ENCODE results near the gene PPM1H.
"Not testable (repeated sequence)": the region's sequence is repeated elsewhere in the genome, so short reads cannot be mapped to it uniquely, and the experiment has no call there.

DNA sequence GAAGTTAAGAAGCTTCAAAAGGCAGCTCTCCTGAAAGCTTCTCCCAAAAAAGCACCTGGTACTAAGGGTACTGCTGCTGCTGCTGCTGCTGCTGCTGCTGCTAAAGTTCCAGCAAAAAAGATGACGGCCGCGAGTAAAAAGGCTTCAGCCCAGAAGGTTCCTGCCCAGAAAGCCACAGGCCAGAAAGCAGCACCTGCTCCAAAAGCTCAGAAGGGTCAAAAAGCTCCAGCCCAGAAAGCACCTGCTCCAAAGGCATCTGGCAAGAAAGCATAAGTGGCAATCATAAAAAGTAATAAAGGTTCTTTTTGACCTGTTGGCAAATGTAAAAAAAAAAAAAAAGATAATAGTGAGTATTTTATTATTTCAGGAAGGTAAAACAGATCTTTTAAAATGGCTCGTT is 30.8 kb upstream of the PPM1H start:
- not testable (repeated sequence) for TF ChIP-seq CTCF, POLR2A (IDR thresholded peaks at IDR 0.05)

Data from vagina (tissue), 2 donors.